NCI-H128 (cell line): ENCODE results near the gene BRD4.

Experiments
- DNase-seq: peaks from one replicate; lab custom pipeline; 2025; ENCODE audit not compliant: unreplicated experiment; lab: John Stamatoyannopoulos, UW

The BRD4 gene

DNA sequence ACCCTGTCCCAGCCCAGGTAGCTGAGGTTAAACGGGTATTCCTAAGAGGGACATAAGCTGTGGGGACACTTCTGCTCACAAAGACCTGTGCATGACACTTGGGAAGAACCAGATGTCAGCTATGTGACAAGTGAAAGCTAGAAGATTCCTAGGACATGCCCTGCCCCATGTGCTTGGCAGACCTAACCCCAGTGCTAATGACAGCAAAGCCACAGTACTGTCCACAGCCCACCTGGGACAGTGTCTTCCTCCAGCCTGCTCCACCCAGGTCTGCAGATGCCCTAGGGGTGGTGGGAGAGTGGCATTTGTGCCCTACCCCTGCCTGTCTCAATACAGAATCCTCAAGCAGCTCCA, 81.7 kb downstream of the BRD4 start:
- DNase-seq: no peak

DNA sequence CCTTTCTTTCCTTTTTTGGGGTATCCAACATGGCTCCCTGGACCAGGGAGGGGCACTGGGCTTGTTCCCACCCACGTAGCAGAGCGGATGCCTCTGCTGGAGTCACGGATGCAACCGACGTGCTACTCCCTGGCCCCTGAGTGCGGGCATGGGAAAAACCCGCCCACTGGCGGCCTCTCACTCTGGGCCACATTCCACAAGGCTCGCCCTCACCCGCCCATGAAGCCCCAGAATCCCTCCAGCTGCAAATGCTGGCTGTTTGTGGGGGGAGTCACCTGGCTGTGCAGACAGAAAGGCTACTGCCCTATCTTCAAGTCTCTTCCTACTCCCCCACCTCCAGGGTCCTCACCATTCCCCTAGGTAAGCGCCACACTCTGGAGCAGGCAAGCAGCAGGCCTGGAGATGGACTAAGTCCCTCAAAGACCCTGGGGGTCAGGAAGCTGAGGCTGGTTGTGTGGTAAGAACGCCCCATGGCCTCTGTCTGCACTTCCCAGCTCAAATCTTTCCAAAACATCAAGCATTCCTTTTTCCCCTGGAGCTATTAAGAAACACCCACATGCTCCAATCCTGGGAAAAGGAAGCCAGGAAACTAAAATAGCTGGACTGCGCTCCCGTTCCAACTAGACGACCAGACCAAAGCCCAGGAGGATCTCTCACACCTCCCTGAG, 82.2 kb downstream of the BRD4 start:
- DNase-seq: no peak

GRCh38 chr19:15249528-15249874, 82.8 kb downstream of the BRD4 start:
- no peak for DNase-seq

DNA sequence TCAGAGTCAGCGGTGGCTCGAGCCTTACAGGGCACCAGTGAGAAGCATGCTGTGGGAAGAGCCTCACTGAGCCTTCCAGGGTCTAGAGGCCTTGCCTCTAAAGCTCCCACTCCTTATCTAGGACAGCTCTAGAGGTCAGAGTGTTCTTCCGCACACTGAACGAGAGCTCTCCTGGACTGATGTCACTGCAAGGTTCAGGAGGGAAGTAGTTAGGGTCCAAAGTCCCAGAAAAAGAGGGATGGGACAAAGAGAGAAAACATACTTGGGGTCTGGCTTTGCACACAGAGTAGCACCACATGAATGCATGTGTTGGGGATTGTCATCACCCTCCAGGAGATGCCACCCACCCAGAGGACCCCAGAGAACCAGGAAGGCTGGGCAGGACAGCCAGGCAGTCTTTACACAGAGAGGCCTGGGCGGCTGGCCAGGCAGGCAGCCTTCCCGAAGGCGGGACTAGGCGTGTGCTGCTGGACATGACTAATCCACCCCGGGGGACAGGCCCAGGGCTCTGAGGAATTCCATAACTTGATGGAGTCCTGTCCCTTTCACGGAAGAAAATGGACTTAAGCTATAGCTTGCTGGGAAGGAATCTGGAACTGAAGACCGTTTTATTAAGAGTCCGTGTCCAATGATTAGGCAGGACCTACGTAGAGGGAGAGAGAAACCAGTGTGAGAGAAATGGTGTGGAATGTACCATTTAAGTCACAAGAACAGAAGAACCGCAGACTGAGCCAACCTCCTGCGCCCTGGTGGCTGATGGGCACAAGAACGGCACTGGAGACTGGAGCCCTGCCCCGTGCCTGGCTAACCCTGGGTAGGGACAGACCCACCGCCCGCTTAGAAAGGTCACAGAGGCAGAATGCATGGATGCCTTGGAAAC, 83.5 kb downstream of the BRD4 start:
- DNase-seq: no peak

GRCh38 chr19:15248106-15248505, 84.2 kb downstream of the BRD4 start:
- no peak for DNase-seq

DNA sequence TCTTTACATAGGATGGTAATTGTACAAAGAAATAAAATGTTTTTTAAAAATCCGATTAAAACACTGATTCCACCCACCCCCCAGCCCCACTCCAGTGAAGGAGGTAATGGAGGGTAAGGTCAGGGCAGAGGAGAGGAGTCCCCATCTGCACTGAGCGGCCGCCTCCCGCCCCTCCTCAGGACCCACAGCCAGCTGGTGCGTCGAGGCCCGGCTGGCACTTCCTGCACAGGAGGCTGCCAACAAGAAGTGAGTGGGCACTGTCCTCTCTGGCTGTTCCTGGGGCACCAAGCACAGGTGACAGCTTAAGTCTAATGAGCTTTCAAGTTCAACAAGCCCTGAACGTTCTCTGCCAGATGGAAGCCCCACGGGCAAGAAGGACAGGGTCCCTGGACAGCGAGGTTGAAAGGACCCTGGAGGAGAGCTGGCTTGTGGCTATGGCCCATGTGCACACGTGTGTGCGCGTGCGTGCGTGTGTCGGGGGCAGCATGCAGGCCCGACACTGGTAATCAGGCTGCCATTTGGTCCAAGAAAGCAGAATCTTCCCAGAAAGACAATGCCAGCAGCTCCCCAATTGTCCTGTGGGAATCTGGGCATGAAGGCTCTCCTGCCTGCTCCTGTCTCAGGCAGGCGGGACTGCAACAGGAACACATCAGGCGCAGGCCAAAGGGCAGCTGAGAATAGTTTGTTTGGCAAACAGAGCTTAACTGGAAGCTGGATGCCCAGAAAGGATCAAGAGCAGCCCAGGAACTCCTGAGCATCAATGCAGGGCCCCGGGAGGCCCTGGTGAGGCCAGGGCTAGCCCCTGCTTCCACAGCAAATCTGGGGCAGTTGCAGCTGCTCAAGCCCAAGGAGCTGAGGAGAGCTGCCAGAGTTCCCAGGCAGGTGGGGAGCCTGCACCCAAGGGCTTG, 85.0 kb downstream of the BRD4 start:
- no peak for DNase-seq

DNA sequence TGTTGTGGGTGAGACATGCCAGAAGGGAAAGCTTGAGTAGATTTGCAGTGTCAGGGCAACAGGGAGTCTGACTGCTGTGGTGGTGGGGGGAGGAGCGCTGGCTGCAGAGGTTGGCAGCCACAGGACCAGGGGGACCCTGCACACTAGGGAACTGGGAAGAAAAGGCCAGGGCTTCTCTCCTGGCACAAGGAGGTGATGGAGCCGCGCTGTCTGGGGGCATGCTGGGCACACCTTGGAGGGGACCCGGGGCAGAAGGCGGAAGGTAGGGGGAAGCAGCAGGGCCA, 86.2 kb downstream of the BRD4 start:
- no peak for DNase-seq

DNA sequence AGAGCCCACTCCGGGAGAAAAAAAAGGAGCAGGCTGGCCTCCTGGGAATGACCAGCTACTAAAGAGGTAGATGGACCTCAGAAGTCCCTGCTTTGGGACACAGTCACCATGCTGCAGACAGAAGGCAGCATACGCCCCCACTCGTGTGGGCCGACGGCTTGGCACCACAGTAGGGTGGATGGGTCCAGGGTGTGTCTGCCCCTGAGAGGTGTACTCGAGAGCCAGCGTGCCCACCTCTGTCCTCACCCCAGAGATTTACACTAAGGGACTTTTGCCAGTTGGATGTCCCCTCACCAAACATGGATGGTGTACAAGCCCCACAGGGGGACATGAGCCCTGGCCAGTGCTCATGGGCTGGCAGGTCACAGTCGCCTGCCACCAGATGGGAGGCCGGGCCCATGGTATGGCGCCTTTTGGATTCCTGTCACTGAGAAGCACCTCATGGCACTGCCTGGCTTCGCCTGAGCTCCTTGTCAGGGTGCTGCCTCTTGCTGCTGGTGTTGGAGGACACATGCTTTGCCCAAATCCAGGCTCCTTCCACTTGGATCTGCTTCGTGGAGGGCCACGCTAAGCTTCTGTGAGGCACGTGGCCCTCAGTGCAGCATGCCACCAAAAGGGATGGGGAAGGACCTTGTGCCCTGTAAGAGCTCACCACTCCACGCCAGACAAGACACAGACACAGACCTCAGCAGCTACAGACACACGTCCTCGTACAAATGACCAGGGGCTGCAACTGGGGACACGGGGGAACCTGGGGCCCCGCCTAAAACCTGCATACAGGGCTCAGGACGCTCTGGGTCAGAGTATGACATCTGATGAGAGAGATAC, 86.8 kb downstream of the BRD4 start:
- DNase-seq: no peak

GRCh38 chr19:15244808-15245207, 87.5 kb downstream of the BRD4 start:
- DNase-seq: no peak

GRCh38 chr19:15244106-15244803, 88.1 kb downstream of the BRD4 start:
- DNase-seq: no peak

DNA sequence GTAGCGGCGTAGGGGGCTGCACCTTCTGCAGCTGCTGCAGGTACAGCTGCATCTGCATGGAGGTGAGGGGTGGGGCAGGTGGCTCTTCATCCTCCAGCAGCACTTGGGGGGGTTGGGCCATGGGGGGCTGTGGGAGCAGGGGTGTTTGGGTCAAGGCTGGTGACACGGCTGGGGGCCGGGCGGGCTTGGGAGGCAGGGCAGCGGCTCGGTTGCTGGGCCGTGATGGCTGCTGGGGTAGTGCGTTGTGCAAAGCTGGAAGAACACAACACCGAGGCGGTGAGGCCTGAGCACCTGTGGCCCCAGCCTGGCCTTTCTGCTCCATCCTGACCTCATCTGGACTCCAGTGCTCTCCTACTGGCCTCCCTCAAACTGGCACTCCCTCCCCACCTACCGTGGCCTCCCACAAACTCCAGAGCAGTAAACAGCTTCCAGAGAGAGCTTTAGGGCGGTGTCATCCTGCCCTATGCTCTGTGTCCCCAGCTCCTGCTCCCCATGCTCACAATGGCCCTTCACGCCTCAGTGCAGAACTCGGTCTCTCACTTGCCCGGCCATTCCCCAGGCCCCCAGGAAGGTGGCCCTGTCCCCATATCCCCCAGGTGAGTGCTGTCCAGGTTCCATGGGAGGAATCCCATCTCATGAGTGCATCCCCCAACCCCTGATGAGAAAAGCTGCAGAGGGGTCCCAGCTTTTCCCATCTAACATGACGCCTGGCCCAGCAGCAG, 88.9 kb downstream of the BRD4 start:
- DNase-seq: no peak

- no peak for DNase-seq
Observed at GRCh38 chr19:15241259-15241910, 91.0 kb downstream of the BRD4 start.

GRCh38 chr19:15240515-15240914, 91.8 kb downstream of the BRD4 start:
- no peak for DNase-seq

DNA sequence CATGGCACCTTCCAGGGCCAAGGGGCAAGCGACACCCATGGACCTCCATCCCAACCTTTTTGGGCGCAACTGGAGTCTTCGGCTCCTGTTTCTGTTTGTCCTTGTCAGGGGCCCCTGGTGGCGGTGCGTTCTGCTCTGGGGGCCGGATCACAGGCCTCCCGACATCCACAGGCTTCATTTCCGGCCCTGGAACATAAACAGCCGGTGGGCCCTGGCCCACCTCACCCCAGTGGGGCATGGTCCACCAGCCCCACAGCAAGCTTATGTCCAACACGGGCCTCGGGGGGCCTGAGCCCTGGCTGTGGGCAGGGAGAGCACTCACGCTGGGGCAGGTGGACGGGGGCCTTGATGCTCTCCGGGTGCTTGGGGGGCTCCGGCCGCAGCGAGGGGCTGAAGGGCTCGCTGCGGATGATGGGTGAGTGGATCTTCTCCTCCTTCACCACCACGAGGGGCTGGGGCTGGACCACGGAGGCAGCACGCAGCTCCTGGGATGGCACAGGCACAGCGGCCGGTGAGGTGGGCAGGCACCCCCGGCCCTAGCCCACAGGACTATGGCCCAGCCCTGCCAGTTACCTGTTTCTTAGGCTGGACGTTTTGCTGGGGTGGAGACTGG, 92.9 kb downstream of the BRD4 start:
- no peak for DNase-seq

DNA sequence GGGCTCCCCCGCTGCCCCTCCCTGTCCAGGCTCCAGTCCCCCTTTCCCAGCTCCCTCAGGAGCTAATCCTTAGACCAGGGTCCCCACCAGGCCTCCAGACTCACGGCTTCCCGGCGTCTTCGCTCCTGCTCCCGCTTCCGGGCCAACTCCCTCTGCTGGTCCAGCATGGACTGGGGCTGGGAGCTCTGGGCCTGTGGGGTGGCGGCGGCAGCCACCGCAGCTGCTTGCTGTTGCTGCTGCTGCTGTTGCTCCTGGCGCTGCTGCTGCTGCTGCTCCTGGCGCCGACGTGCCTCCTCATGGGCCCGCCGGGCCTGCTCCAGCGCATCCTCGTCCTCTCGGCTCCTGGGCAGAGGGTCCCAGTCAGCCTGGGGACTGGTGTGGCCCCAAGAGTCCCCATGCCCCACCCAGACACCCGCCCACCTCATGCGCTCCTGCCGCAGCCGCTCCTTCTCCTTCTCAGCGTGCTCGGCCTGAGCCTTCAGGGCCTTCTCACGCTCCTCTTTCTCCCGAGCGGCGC, 93.6 kb downstream of the BRD4 start:
- DNase-seq: no peak

DNA sequence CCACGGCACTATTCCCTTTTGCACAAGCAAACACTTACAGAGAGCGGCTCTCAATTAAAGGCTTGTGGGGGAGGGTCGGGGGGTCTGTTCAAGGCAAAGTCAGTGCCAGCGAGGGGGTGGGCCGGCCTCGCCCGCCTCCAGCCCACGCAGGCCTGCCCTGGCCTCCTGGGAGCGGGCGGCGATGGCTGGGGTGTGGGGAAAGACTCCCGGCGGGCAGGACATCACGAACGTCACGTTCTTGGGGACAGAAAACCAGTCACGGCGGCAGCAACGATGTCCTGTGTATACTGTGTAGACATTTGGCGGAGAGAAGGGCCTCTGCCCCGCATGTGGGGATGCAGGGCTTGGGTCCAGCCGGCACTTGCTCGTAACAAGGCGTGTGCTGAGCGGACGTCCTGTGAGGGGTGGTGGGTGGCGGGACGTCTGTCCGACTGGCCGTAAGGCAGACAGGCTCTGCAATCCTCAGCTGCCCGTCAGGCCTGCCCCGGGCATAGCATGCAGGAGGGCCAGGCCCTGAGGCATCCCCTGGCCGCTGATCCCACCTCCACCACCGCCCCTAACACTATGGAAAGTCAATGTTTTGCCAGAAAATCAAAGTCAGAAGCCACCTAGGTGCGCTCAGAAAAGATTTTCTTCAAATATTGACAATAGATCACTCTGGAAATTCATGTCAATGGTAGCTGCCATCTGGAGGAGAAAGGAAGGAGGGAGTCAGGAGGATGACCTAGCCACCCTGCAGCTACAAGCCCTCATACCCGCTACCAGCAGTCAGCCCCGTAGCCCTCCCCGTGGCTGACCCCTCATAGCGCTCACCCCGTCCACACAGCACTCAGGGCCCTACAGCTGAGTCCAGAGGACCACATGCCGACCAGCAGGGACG, 94.3 kb downstream of the BRD4 start:
- no peak for DNase-seq

- DNase-seq: no peak
Observed at GRCh38 chr19:15236886-15237285, 95.5 kb downstream of the BRD4 start.

DNA sequence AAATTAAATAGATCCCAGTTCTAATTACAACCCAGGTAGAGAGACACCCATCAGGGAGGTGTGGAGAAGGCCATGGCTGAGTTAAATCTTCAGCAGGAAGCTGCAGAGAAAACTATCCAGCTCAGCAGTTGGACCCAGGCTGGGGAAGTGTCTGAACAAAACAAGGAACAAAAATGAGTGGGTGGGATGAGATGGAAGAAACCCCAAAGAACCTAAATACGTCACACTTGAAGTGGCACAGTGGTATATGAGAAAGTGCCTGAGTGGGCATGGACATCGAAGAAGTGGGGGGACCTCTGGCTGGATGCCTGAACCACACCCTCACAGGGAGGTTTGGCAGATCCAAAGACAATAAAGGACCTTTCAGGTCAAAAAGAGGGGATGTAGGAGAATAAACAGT, 96.6 kb downstream of the BRD4 start:
- DNase-seq: no peak
